Astrocyte of the hippocampus (primary cell): ENCODE data around the gene C11orf54.
A peak's percentile ranks its signal among the peaks of the same experiment; 100 is the strongest.
"Not testable (repeated sequence)": the region's sequence is repeated elsewhere in the genome, so short reads cannot be mapped to it uniquely, and the experiment has no call there.

ENCODE experiments used
- DNase-seq: peaks from one replicate; pipeline ENCODE4 v3.0.0; 2011; ENCODE audit warnings: low read depth, low spot score

The C11orf54 gene

GRCh38 chr11:93766504-93766903, 25.0 kb downstream of the C11orf54 start:
- DNase-seq = peak; percentile 42

GRCh38 chr11:93767018-93767417, 25.5 kb downstream of the C11orf54 start:
- DNase-seq = peak; percentile 9

GRCh38 chr11:93770160-93770559, 28.7 kb downstream of the C11orf54 start:
- DNase-seq = no peak

- no peak for DNase-seq
These were observed 30.7 kb downstream of the C11orf54 start for GRCh38 chr11:93772123-93772522.

GRCh38 chr11:93773045-93773477, 31.6 kb downstream of the C11orf54 start:
- DNase-seq = no peak

GRCh38 chr11:93773601-93774200, 32.2 kb downstream of the C11orf54 start:
- no peak for DNase-seq

- DNase-seq = not testable (repeated sequence)
These were observed 33.1 kb downstream of the C11orf54 start for GRCh38 chr11:93774560-93774959.

- no peak for DNase-seq
These were observed 33.8 kb downstream of the C11orf54 start for GRCh38 chr11:93775289-93775688.

GRCh38 chr11:93783362-93783761, 41.9 kb downstream of the C11orf54 start:
- DNase-seq = no peak

GRCh38 chr11:93783765-93784144, 42.3 kb downstream of the C11orf54 start:
- DNase-seq = no peak

GRCh38 chr11:93784145-93784934, 42.9 kb downstream of the C11orf54 start, which contains the start of gene MED17:
Gene MED17, plus strand, starts transcription at chr11:93784282. Its CDS starts 232 bp downstream, at chr11:93784514.
- peak; percentile 97 for DNase-seq

GRCh38 chr11:93784935-93785360, 43.5 kb downstream of the C11orf54 start:
- DNase-seq = no peak

- no peak for DNase-seq
These were observed 50.0 kb downstream of the C11orf54 start for GRCh38 chr11:93791493-93791892.

- no peak for DNase-seq
These were observed 55.2 kb downstream of the C11orf54 start for GRCh38 chr11:93796441-93797231.

GRCh38 chr11:93801366-93801765, 59.9 kb downstream of the C11orf54 start:
- no peak for DNase-seq

GRCh38 chr11:93804879-93805278, 63.4 kb downstream of the C11orf54 start:
- no peak for DNase-seq

GRCh38 chr11:93807980-93808379, 66.5 kb downstream of the C11orf54 start:
- DNase-seq = no peak

- DNase-seq = no peak
These were observed 72.5 kb downstream of the C11orf54 start for GRCh38 chr11:93813974-93814373.
